ENCODE results near the gene POLD1. TPM values are rescaled to one million over a fixed set of nuclear protein-coding genes. Genes with fewer than 3 reads are reported as not detected.
A peak's percentile ranks its signal among the peaks of the same experiment; 100 is the strongest.

The POLD1 gene
- total RNA-seq, 6 experiments from 2014 or later: 21.7 to 37.8 (median 33.7) TPM

DNA sequence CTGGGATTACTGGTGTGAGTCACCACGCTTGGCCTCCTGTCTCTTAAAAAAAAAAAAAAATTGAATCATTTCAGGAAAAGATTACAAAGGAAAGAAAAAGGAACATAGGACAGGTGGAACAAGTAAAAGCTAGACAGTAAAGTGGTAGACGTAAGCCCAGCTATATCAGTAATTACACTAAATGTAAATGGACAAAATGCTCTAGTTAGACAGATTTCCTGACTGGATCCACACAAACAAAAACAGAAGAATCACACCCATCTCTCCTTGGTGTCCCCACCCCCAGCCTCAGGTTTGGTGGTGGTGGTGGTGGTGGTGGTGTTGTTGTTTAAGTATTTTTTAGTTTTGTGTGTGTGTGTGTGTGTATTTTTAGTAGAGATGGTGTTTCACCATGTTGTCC, 28.3 kb downstream of the POLD1 start:
- Mint-ChIP-seq H3K36me3 (ENCODE audit: low read depth) (peaks cover 11% of the 10 kb centered on the region; the same call in 1 of the 2 replicates), H3K4me3 (no peak overlapping the region), H3K9me3 (no peaks in the 10 kb centered on the region), H3K27ac (no peak overlapping the region), H3K27me3 (ENCODE audit: insufficient read depth) (peaks cover 2% of the 10 kb centered on the region; the same call in 1 of the 2 replicates), H3K4me1 (ENCODE audit: low read depth) (no peaks in the 10 kb centered on the region)
- DNase-seq: no peak
- no peak for TF ChIP-seq CTCF (IDR thresholded peaks at IDR 0.05)

DNA sequence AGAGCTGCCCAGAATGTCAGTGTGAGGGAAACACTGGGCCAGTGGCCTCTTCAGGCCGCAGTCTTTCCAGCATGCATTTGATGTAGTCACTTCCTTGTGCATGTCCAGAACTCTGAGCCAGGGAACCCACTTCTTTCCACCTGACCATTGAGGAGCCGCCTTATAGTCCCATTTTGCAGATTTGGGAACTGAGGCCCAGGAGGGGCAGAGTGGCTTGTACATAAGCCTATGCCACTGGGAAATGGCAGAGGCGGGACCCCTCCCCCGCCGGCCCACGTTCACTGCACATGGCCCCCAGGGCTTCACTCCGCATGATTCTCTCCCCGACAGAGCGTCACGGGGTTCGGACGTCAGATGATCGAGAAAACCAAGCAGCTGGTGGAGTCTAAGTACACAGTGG, 28.9 kb downstream of the POLD1 start:
- no peak overlapping the region for H3K27ac Mint-ChIP-seq
- peaks cover 2% of the 10 kb centered on the region; the same call in 1 of the 2 replicates for H3K27me3 Mint-ChIP-seq (ENCODE audit: insufficient read depth)
- H3K36me3 Mint-ChIP-seq (ENCODE audit: low read depth): peaks cover 11% of the 10 kb centered on the region; the same call in 1 of the 2 replicates
- DNase-seq: no peak
- no peak overlapping the region for H3K4me3 Mint-ChIP-seq
- H3K9me3 Mint-ChIP-seq: no peaks in the 10 kb centered on the region
- no peak for TF ChIP-seq CTCF (IDR thresholded peaks at IDR 0.05)
- H3K4me1 Mint-ChIP-seq (ENCODE audit: low read depth): no peaks in the 10 kb centered on the region

GRCh38 chr19:50413531-50413930, 29.4 kb downstream of the POLD1 start:
- Mint-ChIP-seq H3K36me3 (ENCODE audit: low read depth) (peaks cover 11% of the 10 kb centered on the region; the same call in 1 of the 2 replicates), H3K27ac (no peak overlapping the region), H3K4me1 (ENCODE audit: low read depth) (no peaks in the 10 kb centered on the region), H3K9me3 (no peaks in the 10 kb centered on the region), H3K4me3 (no peak overlapping the region), H3K27me3 (ENCODE audit: insufficient read depth) (peaks cover 2% of the 10 kb centered on the region; the same call in 1 of the 2 replicates)
- DNase-seq: no peak
- no peak for TF ChIP-seq CTCF (IDR thresholded peaks at IDR 0.05)

DNA sequence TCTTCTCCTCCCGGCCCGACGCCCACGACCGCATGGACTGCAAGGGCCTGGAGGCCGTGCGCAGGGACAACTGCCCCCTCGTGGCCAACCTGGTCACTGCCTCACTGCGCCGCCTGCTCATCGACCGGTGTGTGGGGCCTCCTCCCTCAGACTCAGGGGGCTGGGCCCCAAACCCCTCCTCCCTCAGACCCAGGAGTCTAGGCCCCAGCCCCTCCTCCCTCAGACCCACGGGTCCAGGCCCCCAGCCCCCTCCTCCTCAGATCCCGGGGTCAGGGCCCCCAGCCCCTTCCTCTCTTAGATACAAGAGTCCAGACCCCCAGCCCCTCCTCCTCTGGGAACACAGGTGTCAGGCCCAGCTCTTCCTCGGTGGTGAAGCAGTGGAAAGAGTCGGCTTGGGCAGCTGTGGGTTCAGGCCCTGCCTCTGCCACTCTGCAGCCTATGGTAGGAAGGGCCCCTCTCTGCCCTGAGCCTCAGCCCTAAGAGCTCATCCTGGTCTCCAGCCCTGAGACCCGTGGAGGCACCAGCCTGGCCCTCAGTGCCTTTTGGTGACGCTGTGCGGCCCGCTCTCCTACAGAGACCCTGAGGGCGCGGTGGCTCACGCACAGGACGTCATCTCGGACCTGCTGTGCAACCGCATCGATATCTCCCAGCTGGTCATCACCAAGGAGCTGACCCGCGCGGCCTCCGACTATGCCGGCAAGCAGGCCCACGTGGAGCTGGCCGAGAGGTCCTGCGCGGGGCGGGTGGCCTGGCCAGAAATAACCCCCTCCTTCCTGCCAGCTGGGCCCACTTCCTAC, 30.9 kb downstream of the POLD1 start:
- H3K4me3 Mint-ChIP-seq: no peak overlapping the region
- H3K36me3 Mint-ChIP-seq (ENCODE audit: low read depth): peaks cover 11% of the 10 kb centered on the region; the same call in 1 of the 2 replicates
- peak; percentile 9 for DNase-seq
- TF ChIP-seq CTCF (IDR thresholded peaks at IDR 0.05): peak; percentile 83
- peaks cover 4% of the 10 kb centered on the region for H3K27me3 Mint-ChIP-seq (ENCODE audit: insufficient read depth)
- H3K4me1 Mint-ChIP-seq (ENCODE audit: low read depth): peaks cover 6% of the 10 kb centered on the region
- no peak overlapping the region for H3K27ac Mint-ChIP-seq
- H3K9me3 Mint-ChIP-seq: no peaks in the 10 kb centered on the region

- DNase-seq: no peak
- peaks cover 11% of the 10 kb centered on the region; the same call in 1 of the 2 replicates for H3K36me3 Mint-ChIP-seq (ENCODE audit: low read depth)
These were observed 31.5 kb downstream of the POLD1 start for GRCh38 chr19:50415661-50416033.

More at GRCh38 chr19:50415661-50416033, 31.5 kb downstream of the POLD1 start:
- Mint-ChIP-seq H3K27ac (no peak overlapping the region), H3K27me3 (ENCODE audit: insufficient read depth) (peaks cover 6% of the 10 kb centered on the region), H3K4me3 (no peak overlapping the region), H3K4me1 (ENCODE audit: low read depth) (peaks cover 6% of the 10 kb centered on the region), H3K9me3 (no peaks in the 10 kb centered on the region)
- no peak for TF ChIP-seq CTCF (IDR thresholded peaks at IDR 0.05)
